Hepatocyte (in vitro differentiated cells): ENCODE data around the gene HID1.

Source experiments
- EZH2 ChIP-seq: fragments of 200-600 bp; sonication (generic); IDR thresholded peaks from 2 replicates; pipeline ENCODE4 v1.6.1; 2016; ENCODE audit warnings: antibody characterized with exemption, mild to moderate bottlenecking, borderline replicate concordance
- TF ChIP-seq, protein P1 (sequence below): fragments of 200-600 bp; sonication (generic); IDR thresholded peaks from 2 replicates; pipeline ENCODE4 v1.5.1; 2016; ENCODE audit warnings: antibody characterized with exemption, mild to moderate bottlenecking; ENCODE audit not compliant: poor library complexity

DNA sequence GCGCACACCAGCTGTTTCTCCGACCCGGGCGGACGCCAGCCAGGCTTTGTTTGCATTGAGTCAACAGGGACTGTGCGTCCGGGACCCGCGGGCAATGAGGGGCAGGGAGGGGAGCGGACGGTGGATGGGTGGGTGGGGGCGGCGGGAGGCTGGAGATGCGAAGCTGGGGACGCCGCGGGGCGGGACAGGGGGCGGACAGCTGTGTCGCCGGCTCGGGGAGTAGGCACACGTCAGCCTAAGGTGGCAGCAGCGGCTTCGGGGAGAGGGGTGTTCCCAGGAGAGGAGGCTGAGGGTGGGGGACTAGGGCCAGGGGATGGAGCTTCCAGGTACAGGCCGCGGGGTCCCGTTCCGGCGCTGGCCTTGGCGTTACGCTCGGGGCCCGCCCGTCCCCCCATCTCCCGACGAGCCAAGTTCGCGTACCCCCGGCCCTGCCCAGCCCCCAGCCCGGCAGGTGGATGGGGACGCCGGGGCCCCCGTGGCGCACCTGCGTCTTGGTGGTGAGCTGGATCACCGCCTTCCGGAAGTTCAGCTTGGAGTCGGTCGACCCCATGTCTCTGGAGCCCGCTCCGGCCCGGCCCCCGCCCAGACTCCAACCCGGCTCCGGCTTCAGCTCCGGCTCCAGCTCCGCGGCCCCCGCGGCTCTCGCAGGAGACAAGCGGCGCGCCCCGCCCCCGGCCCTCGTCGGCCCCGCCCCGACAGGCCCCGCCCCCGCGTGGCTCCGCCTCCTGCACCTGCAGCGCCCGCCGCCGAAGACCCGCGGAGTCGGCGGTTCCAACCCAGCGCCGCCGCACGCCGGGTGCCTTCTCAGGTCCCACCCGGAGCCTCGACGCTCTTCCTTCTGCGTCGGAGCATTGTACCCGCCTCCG lies at the start of gene HID1:
- TF ChIP-seq, protein P1, sequence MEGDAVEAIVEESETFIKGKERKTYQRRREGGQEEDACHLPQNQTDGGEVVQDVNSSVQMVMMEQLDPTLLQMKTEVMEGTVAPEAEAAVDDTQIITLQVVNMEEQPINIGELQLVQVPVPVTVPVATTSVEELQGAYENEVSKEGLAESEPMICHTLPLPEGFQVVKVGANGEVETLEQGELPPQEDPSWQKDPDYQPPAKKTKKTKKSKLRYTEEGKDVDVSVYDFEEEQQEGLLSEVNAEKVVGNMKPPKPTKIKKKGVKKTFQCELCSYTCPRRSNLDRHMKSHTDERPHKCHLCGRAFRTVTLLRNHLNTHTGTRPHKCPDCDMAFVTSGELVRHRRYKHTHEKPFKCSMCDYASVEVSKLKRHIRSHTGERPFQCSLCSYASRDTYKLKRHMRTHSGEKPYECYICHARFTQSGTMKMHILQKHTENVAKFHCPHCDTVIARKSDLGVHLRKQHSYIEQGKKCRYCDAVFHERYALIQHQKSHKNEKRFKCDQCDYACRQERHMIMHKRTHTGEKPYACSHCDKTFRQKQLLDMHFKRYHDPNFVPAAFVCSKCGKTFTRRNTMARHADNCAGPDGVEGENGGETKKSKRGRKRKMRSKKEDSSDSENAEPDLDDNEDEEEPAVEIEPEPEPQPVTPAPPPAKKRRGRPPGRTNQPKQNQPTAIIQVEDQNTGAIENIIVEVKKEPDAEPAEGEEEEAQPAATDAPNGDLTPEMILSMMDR: no peak
- no peak for TF ChIP-seq EZH2
